ENCODE measurements around the gene PRDM16.
A peak's percentile ranks its signal among the peaks of the same experiment; 100 is the strongest.
"Not testable (repeated sequence)": the region's sequence is repeated elsewhere in the genome, so short reads cannot be mapped to it uniquely, and the experiment has no call there.

The PRDM16 gene

DNA sequence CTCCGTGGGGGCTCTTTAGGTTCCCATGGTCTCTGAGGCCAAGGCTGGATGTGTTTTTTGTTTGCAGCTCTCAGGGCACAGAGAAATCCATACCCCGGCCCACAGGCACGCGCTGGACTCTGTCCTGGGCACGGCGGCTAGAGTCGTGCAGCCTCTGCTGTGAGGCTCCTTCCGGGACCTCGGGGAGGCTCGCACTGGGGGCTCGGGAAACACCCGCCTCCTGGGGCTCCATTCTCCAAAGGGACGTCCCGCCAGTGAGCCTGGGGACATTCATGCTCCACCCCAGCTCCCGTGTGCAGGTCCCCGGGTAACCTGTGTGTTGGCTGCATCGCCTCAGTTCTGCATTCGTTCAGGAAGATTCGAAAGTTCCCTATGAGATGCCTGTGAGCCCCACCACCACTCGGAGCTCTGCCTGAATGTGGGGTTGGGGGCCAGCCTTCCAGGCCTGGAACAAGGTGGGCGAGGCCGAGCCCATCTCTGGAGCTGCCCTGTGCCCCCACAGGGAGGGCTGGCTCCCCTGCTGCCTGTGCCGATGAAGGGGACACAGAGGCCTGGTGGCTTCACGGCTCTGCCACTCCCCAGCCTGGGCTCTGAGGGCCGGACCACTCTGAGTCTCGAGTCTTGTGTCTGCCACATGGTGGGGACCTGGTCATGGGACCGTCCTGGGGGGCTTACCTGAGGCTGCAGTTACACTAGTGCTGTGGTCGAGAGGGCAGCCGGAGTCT, 203.5 kb downstream of the PRDM16 start:
- DNase-seq: no peak

DNA sequence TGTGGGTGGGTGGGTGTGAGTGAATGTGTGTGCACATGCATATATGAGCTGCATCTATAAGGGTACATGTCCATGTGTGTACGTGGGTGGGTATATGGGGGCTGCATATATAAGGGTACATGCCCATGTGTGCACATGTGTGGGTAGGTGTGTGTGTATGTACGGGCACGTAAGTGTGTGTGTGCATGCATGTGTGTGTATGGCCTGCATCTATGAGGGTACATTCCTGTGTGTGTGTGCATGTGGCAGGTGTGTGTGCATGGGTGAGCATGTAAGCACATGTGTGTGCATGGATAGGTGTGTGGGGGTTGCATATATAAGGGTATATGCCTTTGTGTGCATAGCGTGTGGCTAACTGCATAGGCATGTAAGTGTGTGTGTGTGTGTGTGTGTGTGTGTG, 204.4 kb downstream of the PRDM16 start:
- no peak for DNase-seq

DNA sequence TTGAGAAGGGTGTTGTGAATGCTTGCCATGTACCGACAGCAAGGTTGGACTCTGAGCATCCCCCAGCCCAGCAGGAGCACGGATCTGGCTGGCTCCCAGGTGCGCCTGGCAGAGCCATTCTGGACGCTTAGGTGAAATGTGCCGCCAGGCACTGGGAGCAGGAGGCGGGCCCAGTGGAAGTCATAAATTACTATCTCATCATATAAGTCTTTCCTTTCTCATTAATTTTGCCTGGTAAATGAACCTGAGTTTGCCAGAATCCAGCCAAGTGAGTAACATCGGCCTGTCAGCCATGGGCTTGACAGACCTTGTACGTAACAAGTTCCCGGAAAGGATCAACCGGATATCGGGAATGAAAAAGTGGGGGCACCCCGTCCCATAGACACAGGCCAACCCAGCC, 206.0 kb downstream of the PRDM16 start:
- DNase-seq: peak; percentile 56

DNA sequence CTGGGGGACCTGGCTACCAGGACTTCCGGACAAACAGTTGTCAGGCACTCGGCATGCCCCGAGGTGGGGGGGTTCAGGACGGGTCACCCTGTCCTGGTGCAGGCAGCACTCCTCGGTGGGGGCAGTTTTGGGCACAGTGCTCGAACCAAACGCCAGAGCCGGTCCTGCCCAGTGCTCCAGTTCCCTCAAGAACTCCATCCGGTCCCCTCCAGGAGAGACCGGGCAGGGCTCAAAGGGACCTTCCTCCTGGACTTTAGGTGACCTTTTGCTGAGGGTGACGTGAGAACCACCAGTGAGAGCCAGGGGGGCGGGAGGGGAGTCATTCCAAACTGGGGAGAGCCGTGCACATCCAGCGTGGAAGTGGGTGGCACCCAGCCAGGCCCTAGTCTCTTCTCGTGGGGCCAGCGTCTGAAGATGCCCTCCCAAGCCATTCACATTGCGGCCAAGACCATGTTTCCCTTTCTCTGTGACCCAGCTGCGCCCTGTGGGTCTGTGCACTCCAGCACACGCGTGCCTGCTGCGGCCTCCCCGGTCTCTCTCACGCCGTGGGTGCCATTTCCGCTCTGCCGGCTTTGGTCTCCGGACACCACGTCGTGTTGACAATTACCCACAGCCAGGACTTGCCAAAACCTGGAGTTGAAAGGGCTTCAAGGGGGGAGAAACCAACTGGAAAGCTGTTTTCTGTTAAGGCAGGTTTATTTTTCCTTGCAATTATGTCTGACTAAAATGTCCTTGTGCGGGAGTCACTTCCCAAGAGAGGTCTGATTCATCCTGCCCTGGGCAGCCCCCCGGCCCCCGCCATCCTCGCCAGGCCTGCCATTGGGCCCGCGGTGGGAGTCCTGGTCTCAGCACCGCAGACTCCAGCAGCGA, 206.7 kb downstream of the PRDM16 start:
- no peak for DNase-seq

DNA sequence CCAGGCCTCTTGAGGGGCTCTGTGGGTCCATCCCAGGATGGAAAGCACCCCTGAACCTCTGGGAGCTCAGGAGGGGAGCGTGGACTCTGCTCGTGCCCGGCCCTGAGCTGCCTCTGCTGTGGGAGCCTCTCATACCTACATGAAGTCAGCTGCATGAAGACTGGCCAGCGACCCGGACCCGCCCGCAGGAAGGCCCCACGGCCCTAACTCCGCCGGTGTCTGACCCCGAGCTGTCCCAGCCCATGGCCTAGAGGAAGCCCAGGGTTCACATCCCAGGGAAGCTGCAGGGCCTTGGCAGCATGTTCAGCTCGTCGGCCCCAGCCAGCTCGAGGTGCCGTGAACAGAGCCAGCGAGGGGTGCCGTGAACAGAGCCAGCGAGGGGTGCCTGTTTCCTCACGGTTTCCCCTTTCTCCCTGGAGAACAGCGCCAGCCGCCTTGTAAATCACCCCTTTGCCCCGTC, 207.4 kb downstream of the PRDM16 start:
- no peak for DNase-seq

DNA sequence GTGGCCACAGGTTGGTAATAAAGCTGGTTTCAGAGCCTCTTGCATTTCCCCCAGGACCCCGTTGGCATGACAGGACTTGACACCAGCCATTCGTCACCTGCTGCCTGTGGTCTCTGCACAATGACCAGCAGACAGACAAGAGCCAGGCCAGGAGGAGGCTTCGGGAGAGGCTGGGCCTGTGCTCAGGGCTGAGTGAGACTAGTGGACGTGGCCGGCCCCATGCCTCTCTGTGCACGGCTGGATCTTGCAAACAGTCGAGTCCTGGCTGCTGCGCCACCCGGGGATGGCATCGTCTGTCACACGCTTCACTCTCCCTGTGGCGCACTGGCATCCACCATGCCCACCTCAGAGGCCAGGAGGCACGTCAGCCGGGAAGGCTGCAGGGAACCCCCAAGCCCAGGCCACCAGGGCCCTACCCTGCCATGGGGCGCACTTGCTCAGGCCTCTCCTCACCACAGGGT, 208.0 kb downstream of the PRDM16 start:
- DNase-seq: no peak

DNA sequence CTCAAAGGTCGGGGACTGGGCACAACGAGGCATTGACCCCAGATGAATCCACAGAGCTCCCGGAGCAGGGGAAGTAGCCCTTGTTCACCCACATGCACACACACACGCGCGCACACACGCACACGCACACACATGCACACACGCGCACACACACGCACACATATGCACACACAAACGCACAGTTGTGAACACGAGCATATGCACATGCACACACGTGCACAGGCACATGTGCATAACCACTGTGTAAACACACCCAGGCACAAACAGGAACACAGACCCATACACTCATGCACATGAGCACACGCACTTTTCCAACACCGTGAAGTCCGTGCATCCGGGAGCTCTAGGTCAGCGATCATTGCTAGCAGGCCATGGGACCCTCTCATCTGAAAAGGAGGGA, 208.6 kb downstream of the PRDM16 start:
- DNase-seq: no peak

DNA sequence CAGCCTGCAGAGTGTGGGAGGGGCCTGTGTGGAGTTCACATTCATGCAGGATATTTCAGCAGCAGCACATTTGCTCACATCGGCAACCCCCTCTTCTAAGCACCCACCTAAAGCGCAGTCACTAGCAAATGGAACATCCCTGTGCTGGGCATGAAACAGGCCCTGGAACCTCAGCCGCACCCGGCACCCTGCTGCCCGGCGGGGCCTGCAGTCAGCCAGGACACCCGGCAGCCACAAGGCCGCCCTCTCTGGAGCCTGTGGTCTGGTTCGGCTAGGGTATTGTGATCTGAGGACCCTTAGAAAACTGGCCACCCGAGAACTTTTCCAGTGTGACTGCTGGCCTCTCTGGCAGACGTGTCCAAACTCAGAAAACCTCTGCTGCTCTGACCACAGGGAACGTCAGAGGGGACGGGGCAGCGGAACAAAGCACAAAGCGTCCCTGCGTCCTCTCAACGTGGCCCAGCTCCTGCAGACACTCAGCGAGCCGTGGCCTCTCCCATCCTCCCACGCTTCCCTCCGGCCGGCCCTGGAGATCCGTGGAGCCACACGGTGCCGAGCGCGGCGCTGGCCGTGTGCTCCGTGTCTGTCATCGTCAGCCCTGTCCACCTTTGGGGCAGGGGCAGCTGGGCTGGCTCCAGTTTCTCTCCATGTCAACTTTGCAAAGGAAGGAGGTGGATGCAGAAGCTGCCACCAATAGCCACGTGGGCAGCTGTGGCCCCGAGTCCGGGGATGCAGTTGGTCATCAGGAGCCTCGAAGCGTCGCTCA, 209.6 kb downstream of the PRDM16 start:
- DNase-seq: no peak

DNA sequence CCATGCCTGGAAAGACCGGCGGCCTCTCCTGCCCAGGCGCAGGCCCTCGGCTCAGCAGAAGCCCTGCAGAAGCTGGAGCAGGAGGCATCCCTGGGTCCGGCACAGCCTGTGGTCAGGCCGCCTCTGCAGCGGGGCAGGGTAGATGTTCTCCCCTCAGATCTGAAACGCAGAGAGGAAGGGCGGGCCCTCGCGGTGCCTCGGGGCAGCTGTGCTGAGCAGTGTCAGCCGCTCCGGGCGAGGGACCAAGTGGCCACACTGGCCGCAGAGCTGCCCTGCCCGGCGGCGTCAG, 210.1 kb downstream of the PRDM16 start:
- DNase-seq: no peak

DNA sequence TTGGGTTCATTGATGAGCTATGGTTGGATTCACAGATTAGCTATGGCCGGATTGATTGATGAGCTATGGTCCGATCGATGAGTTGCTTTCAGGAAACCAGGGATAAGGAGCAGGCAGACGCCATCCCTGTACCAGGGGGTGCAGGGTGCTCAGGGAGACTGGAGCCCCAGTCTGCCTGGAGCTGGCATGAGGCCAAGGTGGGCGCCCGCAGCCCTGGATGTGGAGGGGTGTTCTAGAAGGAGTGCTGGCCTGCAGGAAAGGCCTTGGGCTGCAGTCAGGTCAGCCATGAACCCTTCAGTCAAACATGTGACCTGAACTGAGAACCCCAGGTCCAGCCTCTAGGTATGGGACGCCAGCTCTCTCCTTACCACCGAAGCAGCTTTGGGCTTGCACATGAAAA, 212.7 kb downstream of the PRDM16 start:
- no peak for DNase-seq

DNA sequence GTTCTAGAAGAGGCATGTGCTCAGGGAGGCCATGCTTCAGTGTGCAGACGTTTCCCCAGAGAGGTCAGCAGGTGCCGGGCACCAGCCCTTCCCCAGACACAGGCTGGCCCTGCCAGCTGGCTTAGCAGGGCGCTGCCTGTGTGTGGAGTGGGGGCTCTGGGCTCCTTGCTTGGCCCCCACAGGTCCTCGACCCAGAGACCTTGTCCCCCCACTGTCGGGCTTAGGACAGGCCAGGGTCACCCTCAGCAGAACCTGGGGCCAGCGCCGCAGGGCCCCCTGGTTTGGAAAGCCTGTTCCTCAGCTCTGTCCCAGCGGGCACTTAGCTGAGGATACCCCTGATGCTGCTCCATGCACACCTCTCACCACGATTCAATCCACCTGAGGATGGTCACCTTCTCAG, 213.2 kb downstream of the PRDM16 start:
- DNase-seq: no peak

DNA sequence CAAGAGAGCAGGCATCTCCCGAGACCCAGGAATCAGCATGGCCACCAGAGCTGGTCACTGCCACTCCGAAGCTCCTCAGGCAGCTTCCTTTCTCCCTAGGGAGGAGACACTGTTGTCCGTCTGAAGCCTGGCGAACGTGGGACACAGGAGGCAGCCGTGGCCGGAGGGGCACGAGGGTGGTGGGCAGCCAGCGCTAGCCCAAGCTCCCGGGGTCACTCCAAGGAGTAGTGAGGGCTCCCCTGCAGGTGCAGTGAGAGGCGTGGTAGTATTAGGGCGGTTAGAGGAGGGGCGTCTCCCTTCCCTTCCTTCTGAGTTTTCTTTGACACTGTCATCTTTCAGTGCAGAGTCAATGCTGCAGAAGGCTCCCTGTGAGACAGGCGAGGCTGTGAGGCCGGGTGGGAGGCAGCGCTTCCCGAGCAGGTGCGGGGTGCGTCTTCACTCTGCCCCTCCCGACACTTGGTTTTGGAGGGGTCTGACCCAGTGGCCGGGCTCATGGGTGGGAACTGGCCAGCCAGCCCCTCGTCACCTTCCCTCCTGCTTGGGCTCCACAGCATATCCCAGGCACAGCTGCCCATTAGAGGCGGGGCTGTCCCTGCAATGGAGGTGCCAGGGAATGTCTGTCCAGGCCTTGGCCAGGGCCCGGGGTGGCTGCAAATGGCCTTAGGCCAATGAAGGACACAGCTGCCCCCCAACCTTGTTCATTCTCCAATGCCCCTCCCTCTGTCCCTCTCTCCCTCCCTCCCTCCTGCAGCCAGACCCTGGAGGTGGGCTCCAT, 213.8 kb downstream of the PRDM16 start:
- no peak for DNase-seq

DNA sequence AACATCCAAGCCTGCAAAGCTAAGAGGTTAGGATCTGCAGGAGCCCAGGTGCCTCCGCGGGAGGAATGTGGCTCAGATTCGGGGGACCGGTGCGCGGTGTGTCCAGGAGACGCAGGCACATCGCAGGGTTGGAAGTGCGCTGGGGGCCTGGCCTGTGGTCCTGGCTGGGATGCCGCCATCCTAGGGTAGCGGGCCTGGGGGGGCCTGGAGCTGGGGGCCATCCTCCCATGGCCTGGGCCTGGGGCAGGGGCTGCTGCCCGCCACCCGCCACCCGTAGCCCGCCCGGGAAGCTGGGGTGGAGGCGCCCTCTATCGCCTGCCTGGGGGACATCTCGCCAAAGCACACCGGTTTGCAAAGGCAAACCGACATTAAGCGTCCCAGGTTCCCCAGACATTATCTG, 214.8 kb downstream of the PRDM16 start:
- no peak for DNase-seq

DNA sequence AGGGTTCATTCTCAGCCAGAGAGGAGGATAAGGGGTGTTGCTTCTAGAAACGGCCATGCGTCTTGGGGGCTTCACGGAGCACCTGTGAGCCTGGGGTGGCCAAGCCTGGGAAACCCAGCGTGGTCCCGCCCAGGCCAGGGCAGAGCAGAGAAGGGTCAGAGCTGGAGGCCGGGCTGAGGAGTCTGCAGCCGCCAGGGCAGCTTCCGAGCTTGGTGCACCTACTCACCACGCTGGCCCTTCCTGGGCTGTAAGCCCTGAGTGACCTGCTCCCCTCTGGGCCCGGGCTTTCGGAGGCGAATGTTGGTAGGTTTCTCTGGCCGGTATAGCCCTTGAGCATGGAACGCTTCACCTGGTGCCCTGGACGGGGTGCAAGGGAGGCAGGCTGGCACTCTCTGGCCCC, 215.7 kb downstream of the PRDM16 start:
- no peak for DNase-seq

DNA sequence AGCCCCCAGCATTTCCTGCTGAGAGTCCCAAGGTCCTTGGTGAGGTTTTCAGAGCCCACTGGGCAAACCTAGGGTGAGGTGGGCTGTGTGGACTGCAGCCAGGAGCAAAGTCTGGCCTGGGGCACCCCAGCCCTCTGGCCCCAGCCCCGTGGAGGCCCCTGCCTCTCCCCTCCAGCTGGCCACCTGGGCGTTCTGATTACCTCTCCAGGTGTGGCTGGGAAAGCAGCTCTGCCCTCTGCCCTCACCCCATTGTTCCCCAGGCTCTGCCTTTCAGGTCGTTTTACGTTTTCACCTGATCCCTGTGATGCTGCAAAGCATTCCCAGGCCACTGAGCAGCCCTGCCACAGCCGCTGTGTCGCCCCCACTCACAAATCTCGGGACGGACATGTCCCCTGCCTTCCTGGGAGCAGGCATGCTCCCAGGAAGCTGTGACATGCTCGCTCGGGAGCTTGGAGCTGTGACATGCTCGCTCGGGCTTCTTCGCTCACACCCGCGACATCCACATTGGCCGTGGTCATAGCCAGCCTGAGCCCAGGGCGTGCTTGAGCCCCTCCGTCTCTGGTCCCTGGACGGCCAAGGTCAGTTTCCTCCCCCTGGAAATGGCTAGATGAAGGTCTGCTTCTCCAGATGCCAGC, 216.2 kb downstream of the PRDM16 start:
- DNase-seq: no peak

DNA sequence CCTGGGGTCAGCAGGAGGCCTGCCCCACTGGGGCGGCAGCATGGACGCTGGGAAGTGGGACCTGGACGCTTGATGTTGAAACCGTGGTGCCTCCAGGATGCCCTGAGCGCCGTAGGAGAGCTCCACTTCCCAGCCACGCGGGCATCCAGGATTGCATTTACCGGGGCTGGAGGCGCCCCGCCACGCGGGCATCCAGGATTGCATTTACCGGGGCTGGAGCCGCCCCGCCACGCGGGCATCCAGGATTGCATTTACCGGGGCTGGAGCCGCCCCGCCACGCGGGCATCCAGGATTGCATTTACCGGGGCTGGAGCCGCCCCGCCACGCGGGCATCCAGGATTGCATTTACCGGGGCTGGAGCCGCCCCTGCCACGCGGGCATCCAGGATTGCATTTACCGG, 218.1 kb downstream of the PRDM16 start:
- not testable (repeated sequence) for DNase-seq

DNA sequence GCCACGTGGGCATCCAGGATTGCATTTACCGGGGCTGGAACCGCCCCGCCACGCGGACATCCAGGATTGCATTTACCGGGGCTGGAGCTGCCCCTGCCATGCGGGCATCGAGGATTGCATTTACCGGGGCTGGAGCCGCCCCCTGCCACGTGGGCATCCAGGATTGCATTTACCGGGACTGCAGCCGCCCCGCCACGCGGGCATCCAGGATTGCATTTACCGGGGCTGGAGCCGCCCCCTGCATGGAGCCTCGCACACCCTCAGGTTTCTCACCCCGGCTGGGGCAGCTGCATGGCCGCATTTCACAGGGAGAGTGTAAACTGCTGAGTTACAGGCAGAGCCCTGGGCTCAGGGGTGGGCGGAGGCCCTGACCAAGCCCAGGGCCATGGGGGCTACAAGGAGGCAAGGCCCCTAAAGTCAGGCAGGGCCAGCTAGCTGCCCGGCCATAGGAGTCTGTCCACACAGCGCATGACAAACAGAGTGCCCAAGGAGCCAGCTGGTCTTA, 218.7 kb downstream of the PRDM16 start:
- no peak for DNase-seq

DNA sequence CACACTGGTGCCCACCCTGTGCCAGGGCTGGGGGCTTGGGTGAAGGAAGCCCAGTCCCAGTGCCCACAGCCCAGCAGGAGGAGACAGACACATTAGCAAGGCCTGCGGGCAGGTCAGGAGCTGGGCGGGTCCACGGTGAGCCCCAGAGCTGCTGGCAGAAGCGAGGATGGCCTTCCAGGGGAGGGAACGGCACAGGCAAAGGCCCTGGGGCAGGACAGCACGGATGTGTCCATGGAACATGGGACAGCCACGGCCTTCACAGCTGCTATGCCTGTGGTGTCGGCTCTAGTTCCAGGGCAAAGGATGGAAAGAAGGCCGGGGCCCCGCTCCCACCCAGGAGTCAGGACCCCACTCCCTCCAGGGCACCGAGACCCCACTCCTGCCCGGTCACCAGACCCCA, 220.5 kb downstream of the PRDM16 start:
- no peak for DNase-seq

DNA sequence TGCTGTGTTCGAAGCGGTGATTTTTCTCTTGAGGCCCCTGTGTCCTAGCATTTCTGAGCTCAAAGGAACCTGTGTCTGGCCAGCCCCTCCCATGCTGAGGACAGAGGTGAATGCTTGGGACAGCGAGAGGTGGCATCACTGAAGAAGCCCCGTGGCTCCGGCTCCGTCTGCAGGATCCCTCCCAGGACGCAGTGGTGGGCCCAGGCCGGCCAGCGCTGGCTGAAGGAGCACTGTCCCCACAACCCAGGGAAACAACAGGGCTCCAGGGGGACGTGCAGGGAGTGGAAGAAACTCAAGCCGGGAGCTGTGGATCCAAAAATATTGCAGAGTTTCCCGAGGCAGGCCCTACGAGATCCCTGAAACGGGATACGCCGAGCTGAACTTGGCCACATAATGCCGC, 221.4 kb downstream of the PRDM16 start:
- no peak for DNase-seq

DNA sequence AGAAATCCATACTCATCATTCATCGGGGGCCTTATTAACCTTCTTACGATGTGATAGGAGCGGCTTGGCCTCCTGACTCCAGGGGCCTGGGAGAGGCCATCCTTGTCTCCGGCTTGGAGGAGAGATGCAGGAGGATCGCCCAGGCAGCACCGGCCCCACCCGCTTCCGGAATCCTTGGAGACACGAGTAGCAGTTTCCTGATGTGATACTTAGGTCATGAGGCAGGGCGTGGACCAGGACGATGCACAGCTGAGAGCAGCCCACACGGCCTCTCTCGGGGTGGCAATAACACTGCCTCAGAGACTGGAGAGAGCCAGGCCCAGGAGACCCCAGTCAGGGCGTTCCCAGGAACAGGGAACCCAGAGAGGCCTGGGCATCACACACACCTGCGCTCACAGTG, 221.9 kb downstream of the PRDM16 start:
- DNase-seq: no peak

DNA sequence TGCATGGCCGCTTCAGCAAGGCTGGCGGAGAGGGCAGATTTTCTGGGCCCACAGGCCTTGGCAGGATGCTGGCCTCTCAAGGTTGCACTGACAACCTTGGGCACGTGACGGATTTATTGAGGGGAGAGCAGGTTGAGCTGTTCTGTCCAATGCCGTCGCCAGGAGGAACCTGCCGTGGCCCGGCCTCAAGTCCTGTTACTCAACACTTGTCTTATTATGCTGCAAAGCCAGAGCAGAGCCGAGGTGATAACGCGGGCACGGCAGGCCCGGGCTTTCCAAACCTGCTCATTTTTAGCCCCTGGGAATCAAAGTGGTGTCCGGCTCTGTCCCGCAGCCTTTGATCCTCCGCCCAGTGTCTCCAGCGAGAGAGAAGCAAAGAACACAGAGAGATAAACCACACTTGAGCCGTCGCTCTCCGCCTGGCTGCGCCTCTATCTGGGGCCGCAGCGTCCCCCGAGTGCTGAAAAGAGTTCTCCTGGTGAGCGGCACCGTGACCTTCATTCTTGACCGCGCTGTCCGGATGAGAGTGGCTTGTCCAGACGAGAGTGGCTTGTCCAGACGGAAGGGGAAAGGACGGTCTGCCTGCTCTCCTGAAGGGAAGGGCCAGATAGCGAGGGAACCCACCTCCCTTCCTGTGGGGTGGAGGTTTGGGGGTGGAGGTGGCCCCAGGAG, 223.2 kb downstream of the PRDM16 start:
- no peak for DNase-seq
